HepG2 (cell line): ENCODE measurements around the gene PLB1. TPM values are rescaled to one million over a fixed set of nuclear protein-coding genes. Genes with fewer than 3 reads are reported as not detected.

ENCODE experiments used
- ATAC-seq: fragments of 200-7000 bp; cut with Tn5 transposase; 3 replicates; pipeline ENCODE4 v1.9.1; 2020; ENCODE audit warnings: mild to moderate bottlenecking, moderate library complexity
- BruUV-seq: library from RNA; stranded (reverse); fragments of 400-500 nt; replicated peaks from 2 replicates; lab custom pipeline; 2021; lab: Mats Ljungman, UMichigan
- CTCF ChIA-PET: fragments of 300-600 bp; formaldehyde crosslinking; extraction: SDS; loops from one replicate; lab custom pipeline; 2021; ENCODE audit warnings: low total read pairs, inconsistent platforms, low intra/inter-chr PET ratio; lab: Yijun Ruan, JAX
- POLR2A ChIA-PET: fragments of 350-600 bp; sonication (Branson Sonifier 250); formaldehyde crosslinking; loops from one replicate; lab custom pipeline; 2020; ENCODE audit warnings: antibody characterized with exemption, inconsistent platforms; lab: Yijun Ruan, JAX
- DNase-seq: peaks from one replicate; pipeline ENCODE4 v3.0.0-alpha.2; 2015; ENCODE audit warnings: low spot score
- FAIRE-seq: peaks from 3 replicates; lab custom pipeline; 2011; peaks lifted over from hg19 to GRCh38; lab: Jason Lieb, UNC
- H2AFZ ChIP-seq: one replicate; pipeline ENCODE4 v1.6.1; 2011; ENCODE audit warnings: low read length, inconsistent platforms
- H3K27ac ChIP-seq: fragments of 300-600 bp; 3 replicates; pipeline ENCODE4 v1.8.0; 2011; ENCODE audit warnings: mixed run types, mild to moderate bottlenecking, mixed read lengths, low read length, inconsistent platforms; ENCODE audit not compliant: insufficient read depth; ENCODE audit errors: extremely low read length
- H3K27me3 ChIP-seq, 2 experiments: fragments of 200-600 bp in 1 of 2; 2 replicates in 1 of 2; 3 replicates in 1 of 2; pipeline versions ENCODE4 v1.6.0 to v1.8.0; 2011; ENCODE audit warnings: low read length in 2 of 2, mild to moderate bottlenecking in 2 of 2, moderate library complexity in 2 of 2, inconsistent platforms in 1 of 2; ENCODE audit not compliant: insufficient read depth in 2 of 2, control insufficient read depth in 1 of 2
- H3K36me3 ChIP-seq, 2 experiments: fragments of 200-600 bp in 1 of 2; replicated peaks in 1 of 2; 2 replicates in 1 of 2; 3 replicates in 1 of 2; pipeline versions ENCODE4 v1.5.1 to v1.8.0; 2011; ENCODE audit warnings: low read length in 2 of 2, inconsistent platforms in 1 of 2; ENCODE audit not compliant: insufficient read depth in 2 of 2, control insufficient read depth in 1 of 2
- H3K4me1 ChIP-seq: 2 replicates; pipeline ENCODE4 v1.5.1; 2012; ENCODE audit warnings: low read length, inconsistent platforms; ENCODE audit not compliant: insufficient read depth
- H3K4me2 ChIP-seq: 2 replicates; pipeline ENCODE4 v1.6.0; 2011; ENCODE audit warnings: low read depth, low read length, inconsistent platforms
- H3K4me3 ChIP-seq, 3 experiments: fragments of 200-600 bp in 1 of 3; sonication (generic), shearing (Covaris generic) in 1 of 3; replicated peaks in 1 of 3; 2 replicates each; pipeline ENCODE4 v1.5.1; 2011 to 2016; ENCODE audit warnings: low read length in 3 of 3, inconsistent platforms in 2 of 3, low read depth in 2 of 3, mild to moderate bottlenecking in 2 of 3, control low read depth in 1 of 3, mixed read lengths in 1 of 3; ENCODE audit not compliant: insufficient read depth in 1 of 3
- H3K79me2 ChIP-seq: one replicate; pipeline ENCODE4 v1.6.1; 2011; ENCODE audit warnings: low read length, inconsistent platforms; ENCODE audit not compliant: insufficient read depth
- H3K9ac ChIP-seq: 2 replicates; pipeline ENCODE4 v1.6.0; 2011; ENCODE audit warnings: mild to moderate bottlenecking, low read depth, low read length, inconsistent platforms; ENCODE audit not compliant: insufficient read depth
- H3K9me3 ChIP-seq: 2 replicates; pipeline ENCODE4 v1.5.1; 2012; ENCODE audit warnings: mild to moderate bottlenecking, low read length
- H4K20me1 ChIP-seq: 2 replicates; pipeline ENCODE4 v1.6.0; 2011; ENCODE audit warnings: inconsistent platforms, mild to moderate bottlenecking, low read length, moderate library complexity; ENCODE audit not compliant: insufficient read depth
- ZNF407 ChIP-seq: sonication (generic); formaldehyde crosslinking; IDR thresholded peaks from one replicate; pipeline ENCODE4 v1.5.1; 2020; ENCODE audit warnings: mild to moderate bottlenecking, missing genetic modification reagents; ENCODE audit errors: not compliant biosample characterization
- ZNF713 ChIP-seq: sonication (generic); formaldehyde crosslinking; IDR thresholded peaks from 2 replicates; pipeline ENCODE4 v1.4.0; 2020; ENCODE audit warnings: mild to moderate bottlenecking, missing genetic modification reagents
- WGBS: methylation state at CpG from one replicate; pipeline ENCODE4 v1.1.6; 2017; ENCODE audit warnings: low lambda C conversion rate; 5-methylcytosine and 5-hydroxymethylcytosine counted together
- in situ Hi-C: cut with HindIII; loops from 2 replicates; pipeline ENCODE4 v1.10.0; 2017; ENCODE audit warnings: low pct_unique_long_range_greater_than_20kb; ENCODE audit not compliant: extremely low pct_ligation_motif_present
- intact Hi-C: fragments of 100-400 bp; cut with micrococcal nuclease; formaldehyde crosslinking; loops from one replicate; pipeline ENCODE4 v1.10.0; 2022; ENCODE audit not compliant: unreplicated experiment
- polyA plus RNA-seq, 8 experiments: library from polyadenylated mRNA; depleted of rRNA in 3 of 8; stranded (reverse) in 7 of 8; unstranded in 1 of 8; fragments of >200 nt; fragmentation: Illumina TruSeq in 4 of 8; extraction: Trizol in 4 of 8; gene quantifications; 2 replicates each; pipeline versions ENCODE4 v1.2.1 to v1.2.3, GENCODE V29; 2011 to 2016; ENCODE audit warnings: low read depth in 4 of 8, missing spikeins in 1 of 8, mixed read lengths in 1 of 8; ENCODE audit not compliant: insufficient read depth in 1 of 8
- total RNA-seq, 5 experiments: library from RNA; depleted of rRNA; stranded (reverse); fragments of >200 nt; fragmentation: Illumina TruSeq; extraction: Trizol; gene quantifications; 2 replicates each; pipeline ENCODE4 v1.2.3, GENCODE V29; 2016; ENCODE audit warnings: low read depth in 1 of 5

The PLB1 gene
- total and polyA plus RNA-seq, 2 of the 13 experiments (the other 11 are each of a cell fraction or from before 2014, with no cell fraction given), result 0.20 to 1.8 TPM

DNA sequence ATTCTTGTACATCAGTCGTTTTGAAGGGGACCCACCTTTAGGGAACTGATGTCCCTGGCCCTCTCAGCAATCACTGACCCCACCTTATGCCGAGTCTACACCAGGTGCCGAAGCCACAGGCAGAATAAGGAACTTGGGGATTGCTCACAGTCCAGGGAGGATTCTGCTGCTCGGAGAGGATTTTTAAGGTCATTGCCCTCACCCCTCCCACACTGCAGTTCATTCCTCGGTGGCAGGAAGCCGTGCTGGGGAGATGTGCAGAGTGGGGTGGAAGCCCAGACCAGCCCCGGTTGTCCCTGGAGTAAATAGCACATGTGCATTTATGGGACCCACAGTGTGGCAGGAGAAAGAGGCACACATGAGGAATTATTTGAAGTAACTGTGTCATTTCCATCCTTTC is 50.4 kb downstream of the PLB1 start:
- BruUV-seq, result no TSS peak
- in situ Hi-C loops, result no loop called here
- H3K4me1 ChIP-seq, result peaks cover 46% of the 10 kb centered on the region
- peaks cover 0 to 13% of the 10 kb centered on the region in 2 experiments; a peak in 2 of 5 replicates for H3K27me3 ChIP-seq
- ChIA-PET CTCF (no interaction called here), POLR2A (no interaction called here)
- 4% methylated on average over 7 of the region's 7 CpGs for WGBS
- H3K4me3 ChIP-seq, result no peak overlapping the region
- intact Hi-C loops, result no loop called here
- no peak for DNase-seq
- H3K9me3 ChIP-seq, result no peaks in the 10 kb centered on the region
- no peak overlapping the region for H3K27ac ChIP-seq
- no peaks in the 10 kb centered on the region for H4K20me1 ChIP-seq
- TF ChIP-seq ZNF407 (no peak), ZNF713 (CRISPR knock-in tag) (no peak)
- H3K4me2 ChIP-seq, result 0 out of 2 replicates have a peak overlapping the region, but pooled peaks have one; percentile 80
- no peak overlapping the region for H2AFZ ChIP-seq
- no peaks in the 10 kb centered on the region for H3K36me3 ChIP-seq
- H3K79me2 ChIP-seq, result no peaks in the 10 kb centered on the region
- ATAC-seq, result no peak
- H3K9ac ChIP-seq, result no peak overlapping the region
- FAIRE-seq, result no peak
